HepG2 (cell line): ENCODE data around the gene GPR162.

ENCODE experiments used
- ATF7 ChIP-seq, 2 experiments: fragments of 450-650 bp in 1 of 2; sonication (generic) in 1 of 2; formaldehyde crosslinking in 1 of 2; IDR thresholded peaks; 2 replicates each; pipeline versions ENCODE4 v1.4.0 to v1.6.1; 2016 to 2020; ENCODE audit warnings: antibody characterized with exemption in 1 of 2, mild to moderate bottlenecking in 1 of 2, missing genetic modification reagents in 1 of 2
- CTCF ChIP-seq: sonication (generic); formaldehyde crosslinking; IDR thresholded peaks from 2 replicates; pipeline ENCODE4 v1.5.0; 2020; ENCODE audit warnings: mild to moderate bottlenecking, missing genetic modification reagents, moderate library complexity
- ETV6 ChIP-seq: sonication (generic); formaldehyde crosslinking; conservative IDR thresholded peaks from 2 replicates; pipeline ENCODE4 v1.4.0; 2020; ENCODE audit warnings: missing genetic modification reagents
- FOXM1 ChIP-seq: sonication (generic); formaldehyde crosslinking; IDR thresholded peaks from 2 replicates; pipeline ENCODE4 v1.5.0; 2020; ENCODE audit warnings: missing genetic modification reagents
- GABPB1 ChIP-seq: IDR thresholded peaks from 2 replicates; pipeline ENCODE4 v1.6.1; 2016; ENCODE audit warnings: mild to moderate bottlenecking, missing genetic modification reagents, moderate library complexity, missing compliant biosample characterization
- POLR2A ChIP-seq, 2 experiments: IDR thresholded peaks; 2 replicates each; pipeline ENCODE4 v1.6.1; 2011; ENCODE audit warnings: low read depth in 2 of 2, low read length in 2 of 2, mild to moderate bottlenecking in 1 of 2, moderate library complexity in 1 of 2; ENCODE audit not compliant: insufficient read depth in 1 of 2
- RAD51 ChIP-seq: fragments of 450-650 bp; IDR thresholded peaks from 2 replicates; pipeline ENCODE4 v1.6.1; 2016; ENCODE audit warnings: borderline replicate concordance
- SNAI1 ChIP-seq: sonication (generic); formaldehyde crosslinking; IDR thresholded peaks from 2 replicates; pipeline ENCODE4 v1.5.0; 2020; ENCODE audit warnings: mild to moderate bottlenecking, missing genetic modification reagents, borderline replicate concordance
- SRF ChIP-seq: IDR thresholded peaks from 2 replicates; pipeline ENCODE4 v1.6.1; 2011; ENCODE audit warnings: mild to moderate bottlenecking, low read depth, low read length, moderate library complexity
- STAT5B ChIP-seq: sonication (generic); formaldehyde crosslinking; IDR thresholded peaks from 2 replicates; pipeline ENCODE4 v1.4.0; 2020; ENCODE audit warnings: missing genetic modification reagents
- ZMYM3 ChIP-seq: sonication (generic); formaldehyde crosslinking; IDR thresholded peaks from 2 replicates; pipeline ENCODE4 v1.5.1; 2020; ENCODE audit warnings: mild to moderate bottlenecking, missing genetic modification reagents
- ZNF615 ChIP-seq: sonication (generic); formaldehyde crosslinking; IDR thresholded peaks from 2 replicates; pipeline ENCODE4 v1.5.0; 2020; ENCODE audit warnings: mild to moderate bottlenecking, missing genetic modification reagents, borderline replicate concordance

GRCh38 chr12:6788972-6789924, 32.4 kb upstream of the GPR162 start, which contains the start of gene CD4:
- TF ChIP-seq FOXM1 (CRISPR knock-in tag) = no peak
- no peak for TF ChIP-seq ZNF615 (CRISPR knock-in tag)
- TF ChIP-seq SRF = no peak
- TF ChIP-seq GABPB1 (CRISPR knock-in tag) = no peak
- no peak for TF ChIP-seq STAT5B (CRISPR knock-in tag)
- TF ChIP-seq POLR2A (IDR thresholded peaks at IDR 0.05; ENCODE audit: insufficient read depth in 1 of 2, low read depth in 2 of 2, low read length in 2 of 2) = no peak
- TF ChIP-seq CTCF (CRISPR knock-in tag) = no peak
- no peak for TF ChIP-seq ETV6 (CRISPR knock-in tag)
- no peak for TF ChIP-seq SNAI1 (CRISPR knock-in tag)
- TF ChIP-seq RAD51 = no peak
- TF ChIP-seq ATF7 (IDR thresholded peaks at IDR 0.05) = no peak
- no peak for TF ChIP-seq ATF7 (CRISPR knock-in tag; IDR thresholded peaks at IDR 0.05)
- TF ChIP-seq ZMYM3 = no peak
